ENCODE results near the gene LYST. TPM values are rescaled to one million over a fixed set of nuclear protein-coding genes. Genes with fewer than 3 reads are reported as not detected.
A peak's percentile ranks its signal among the peaks of the same experiment; 100 is the strongest.

The LYST gene
- polyA plus RNA-seq, 2 donors = 4.3 to 4.8 TPM

GRCh38 chr1:235721982-235722381 lies 144.7 kb downstream of the LYST start:
- H3K4me3 ChIP-seq (ENCODE audit: low read depth in 1 of 2, low read length in 2 of 2) = no peak overlapping the region
- no peak overlapping the region for H3K27ac ChIP-seq (ENCODE audit: low read depth in 2 of 2, low read length in 1 of 2)
- peaks cover 2 to 11% of the 10 kb centered on the region in 2 donors for H3K36me3 ChIP-seq (ENCODE audit: control insufficient read depth in 2 of 2, insufficient read depth in 2 of 2, low read length in 1 of 2)
- H3K4me1 ChIP-seq (ENCODE audit: control insufficient read depth in 2 of 2, insufficient read depth in 2 of 2, low read length in 1 of 2) = no peaks in the 10 kb centered on the region
- H3K27me3 ChIP-seq (ENCODE audit: control insufficient read depth in 1 of 2, insufficient read depth in 2 of 2, low read length in 2 of 2) = no peaks in the 10 kb centered on the region
- no peaks in the 10 kb centered on the region for H3K9me3 ChIP-seq (ENCODE audit: control insufficient read depth in 2 of 2, insufficient read depth in 1 of 2, low read depth in 1 of 2, low read length in 1 of 2)
- 86 to 90% methylated on average over 4 of the region's 4 CpGs for WGBS, 2 donors

GRCh38 chr1:235720544-235720943 lies 146.2 kb downstream of the LYST start:
- Histone ChIP-seq H3K4me3 (ENCODE audit: low read depth in 1 of 2, low read length in 2 of 2) (no peak overlapping the region), H3K36me3 (ENCODE audit: control insufficient read depth in 2 of 2, insufficient read depth in 2 of 2, low read length in 1 of 2) (peaks cover 2 to 11% of the 10 kb centered on the region in 2 donors), H3K27ac (ENCODE audit: low read depth in 2 of 2, low read length in 1 of 2) (no peak overlapping the region), H3K9me3 (ENCODE audit: control insufficient read depth in 2 of 2, insufficient read depth in 1 of 2, low read depth in 1 of 2, low read length in 1 of 2) (no peaks in the 10 kb centered on the region), H3K27me3 (ENCODE audit: control insufficient read depth in 1 of 2, insufficient read depth in 2 of 2, low read length in 2 of 2) (no peaks in the 10 kb centered on the region), H3K4me1 (ENCODE audit: control insufficient read depth in 2 of 2, insufficient read depth in 2 of 2, low read length in 1 of 2) (no peaks in the 10 kb centered on the region)
- 84 to 90% methylated on average over 4 of the region's 4 CpGs for WGBS, 2 donors

GRCh38 chr1:235714205-235714897 lies 152.4 kb downstream of the LYST start:
- Histone ChIP-seq H3K27ac (ENCODE audit: low read depth in 2 of 2, low read length in 1 of 2) (no peak overlapping the region), H3K36me3 (ENCODE audit: control insufficient read depth in 2 of 2, insufficient read depth in 2 of 2, low read length in 1 of 2) (peaks cover 8 to 9% of the 10 kb centered on the region in 2 donors), H3K9me3 (ENCODE audit: control insufficient read depth in 2 of 2, insufficient read depth in 1 of 2, low read depth in 1 of 2, low read length in 1 of 2) (no peaks in the 10 kb centered on the region), H3K4me1 (ENCODE audit: control insufficient read depth in 2 of 2, insufficient read depth in 2 of 2, low read length in 1 of 2) (no peaks in the 10 kb centered on the region), H3K27me3 (ENCODE audit: control insufficient read depth in 1 of 2, insufficient read depth in 2 of 2, low read length in 2 of 2) (no peaks in the 10 kb centered on the region), H3K4me3 (ENCODE audit: low read depth in 1 of 2, low read length in 2 of 2) (no peak overlapping the region)
- 72 to 80% methylated on average over 4 of the region's 4 CpGs for WGBS, 2 donors

GRCh38 chr1:235712812-235713211 lies 153.9 kb downstream of the LYST start:
- Histone ChIP-seq H3K4me1 (ENCODE audit: control insufficient read depth in 2 of 2, insufficient read depth in 2 of 2, low read length in 1 of 2) (no peaks in the 10 kb centered on the region), H3K36me3 (ENCODE audit: control insufficient read depth in 2 of 2, insufficient read depth in 2 of 2, low read length in 1 of 2) (peaks cover 8 to 9% of the 10 kb centered on the region in 2 donors), H3K9me3 (ENCODE audit: control insufficient read depth in 2 of 2, insufficient read depth in 1 of 2, low read depth in 1 of 2, low read length in 1 of 2) (no peaks in the 10 kb centered on the region), H3K4me3 (ENCODE audit: low read depth in 1 of 2, low read length in 2 of 2) (no peak overlapping the region), H3K27ac (ENCODE audit: low read depth in 2 of 2, low read length in 1 of 2) (no peak overlapping the region), H3K27me3 (ENCODE audit: control insufficient read depth in 1 of 2, insufficient read depth in 2 of 2, low read length in 2 of 2) (no peaks in the 10 kb centered on the region)
- 96 to 97% methylated on average over 1 of the region's 1 CpG for WGBS, 2 donors

- H3K27me3 ChIP-seq (ENCODE audit: control insufficient read depth in 1 of 2, insufficient read depth in 2 of 2, low read length in 2 of 2) = no peaks in the 10 kb centered on the region
- WGBS, 2 donors = 69 to 77% methylated on average over 3 of the region's 3 CpGs
- no peak overlapping the region for H3K4me3 ChIP-seq (ENCODE audit: low read depth in 1 of 2, low read length in 2 of 2)
- H3K9me3 ChIP-seq (ENCODE audit: control insufficient read depth in 2 of 2, insufficient read depth in 1 of 2, low read depth in 1 of 2, low read length in 1 of 2) = no peaks in the 10 kb centered on the region
- no peaks in the 10 kb centered on the region for H3K4me1 ChIP-seq (ENCODE audit: control insufficient read depth in 2 of 2, insufficient read depth in 2 of 2, low read length in 1 of 2)
- no peak overlapping the region for H3K27ac ChIP-seq (ENCODE audit: low read depth in 2 of 2, low read length in 1 of 2)
- peaks cover 5 to 8% of the 10 kb centered on the region in 2 donors for H3K36me3 ChIP-seq (ENCODE audit: control insufficient read depth in 2 of 2, insufficient read depth in 2 of 2, low read length in 1 of 2)
Observed at GRCh38 chr1:235710687-235711086, 156.0 kb downstream of the LYST start.

- Histone ChIP-seq H3K36me3 (ENCODE audit: control insufficient read depth in 2 of 2, insufficient read depth in 2 of 2, low read length in 1 of 2) (peaks cover 0 to 3% of the 10 kb centered on the region in 2 donors), H3K4me1 (ENCODE audit: control insufficient read depth in 2 of 2, insufficient read depth in 2 of 2, low read length in 1 of 2) (no peaks in the 10 kb centered on the region), H3K4me3 (ENCODE audit: low read depth in 1 of 2, low read length in 2 of 2) (no peak overlapping the region), H3K27ac (ENCODE audit: low read depth in 2 of 2, low read length in 1 of 2) (no peak overlapping the region), H3K9me3 (ENCODE audit: control insufficient read depth in 2 of 2, insufficient read depth in 1 of 2, low read depth in 1 of 2, low read length in 1 of 2) (no peaks in the 10 kb centered on the region), H3K27me3 (ENCODE audit: control insufficient read depth in 1 of 2, insufficient read depth in 2 of 2, low read length in 2 of 2) (no peaks in the 10 kb centered on the region)
- 92% methylated on average over 11 of the region's 11 CpGs for WGBS, 2 donors
Observed at GRCh38 chr1:235709018-235709417, 157.7 kb downstream of the LYST start.

GRCh38 chr1:235708390-235708962 lies 158.2 kb downstream of the LYST start:
- peaks cover 0 to 3% of the 10 kb centered on the region in 2 donors for H3K36me3 ChIP-seq (ENCODE audit: control insufficient read depth in 2 of 2, insufficient read depth in 2 of 2, low read length in 1 of 2)
- no peaks in the 10 kb centered on the region for H3K4me1 ChIP-seq (ENCODE audit: control insufficient read depth in 2 of 2, insufficient read depth in 2 of 2, low read length in 1 of 2)
- 65 to 72% methylated on average over 4 of the region's 4 CpGs for WGBS, 2 donors
- H3K9me3 ChIP-seq (ENCODE audit: control insufficient read depth in 2 of 2, insufficient read depth in 1 of 2, low read depth in 1 of 2, low read length in 1 of 2) = no peaks in the 10 kb centered on the region
- H3K4me3 ChIP-seq (ENCODE audit: low read depth in 1 of 2, low read length in 2 of 2) = no peak overlapping the region
- peak overlapping the region in 1 of 2 donors; percentile 4 for H3K27ac ChIP-seq (ENCODE audit: low read depth in 2 of 2, low read length in 1 of 2)
- no peaks in the 10 kb centered on the region for H3K27me3 ChIP-seq (ENCODE audit: control insufficient read depth in 1 of 2, insufficient read depth in 2 of 2, low read length in 2 of 2)

GRCh38 chr1:235703506-235703905 lies 163.2 kb downstream of the LYST start:
- Histone ChIP-seq H3K36me3 (ENCODE audit: control insufficient read depth in 2 of 2, insufficient read depth in 2 of 2, low read length in 1 of 2) (peaks cover 0 to 7% of the 10 kb centered on the region in 2 donors), H3K4me1 (ENCODE audit: control insufficient read depth in 2 of 2, insufficient read depth in 2 of 2, low read length in 1 of 2) (no peaks in the 10 kb centered on the region), H3K4me3 (ENCODE audit: low read depth in 1 of 2, low read length in 2 of 2) (no peak overlapping the region), H3K9me3 (ENCODE audit: control insufficient read depth in 2 of 2, insufficient read depth in 1 of 2, low read depth in 1 of 2, low read length in 1 of 2) (no peaks in the 10 kb centered on the region), H3K27ac (ENCODE audit: low read depth in 2 of 2, low read length in 1 of 2) (no peak overlapping the region), H3K27me3 (ENCODE audit: control insufficient read depth in 1 of 2, insufficient read depth in 2 of 2, low read length in 2 of 2) (no peaks in the 10 kb centered on the region)
- 82 to 87% methylated on average over 2 of the region's 2 CpGs for WGBS, 2 donors

- Histone ChIP-seq H3K27ac (ENCODE audit: low read depth in 2 of 2, low read length in 1 of 2) (no peak overlapping the region), H3K9me3 (ENCODE audit: control insufficient read depth in 2 of 2, insufficient read depth in 1 of 2, low read depth in 1 of 2, low read length in 1 of 2) (no peaks in the 10 kb centered on the region), H3K4me1 (ENCODE audit: control insufficient read depth in 2 of 2, insufficient read depth in 2 of 2, low read length in 1 of 2) (no peaks in the 10 kb centered on the region), H3K4me3 (ENCODE audit: low read depth in 1 of 2, low read length in 2 of 2) (no peak overlapping the region), H3K27me3 (ENCODE audit: control insufficient read depth in 1 of 2, insufficient read depth in 2 of 2, low read length in 2 of 2) (no peaks in the 10 kb centered on the region), H3K36me3 (ENCODE audit: control insufficient read depth in 2 of 2, insufficient read depth in 2 of 2, low read length in 1 of 2) (peaks cover 0 to 7% of the 10 kb centered on the region in 2 donors)
- 88 to 89% methylated on average over 9 of the region's 9 CpGs for WGBS, 2 donors
Observed at GRCh38 chr1:235702412-235702811, 164.3 kb downstream of the LYST start.

- no peaks in the 10 kb centered on the region for H3K27me3 ChIP-seq (ENCODE audit: control insufficient read depth in 1 of 2, insufficient read depth in 2 of 2, low read length in 2 of 2)
- H3K9me3 ChIP-seq (ENCODE audit: control insufficient read depth in 2 of 2, insufficient read depth in 1 of 2, low read depth in 1 of 2, low read length in 1 of 2) = no peaks in the 10 kb centered on the region
- H3K4me1 ChIP-seq (ENCODE audit: control insufficient read depth in 2 of 2, insufficient read depth in 2 of 2, low read length in 1 of 2) = no peaks in the 10 kb centered on the region
- H3K36me3 ChIP-seq (ENCODE audit: control insufficient read depth in 2 of 2, insufficient read depth in 2 of 2, low read length in 1 of 2) = peaks cover 5 to 14% of the 10 kb centered on the region in 2 donors
- H3K27ac ChIP-seq (ENCODE audit: low read depth in 2 of 2, low read length in 1 of 2) = no peak overlapping the region
- 84 to 89% methylated on average over 2 of the region's 2 CpGs for WGBS, 2 donors
- H3K4me3 ChIP-seq (ENCODE audit: low read depth in 1 of 2, low read length in 2 of 2) = no peak overlapping the region
Observed at GRCh38 chr1:235697508-235697907, 169.2 kb downstream of the LYST start.

All from esophagus (tissue), 2 donors.